VCaP (cell line): ENCODE measurements around the gene OLIG1.

Source experiments
- H3K27ac ChIP-seq: fragments of 450-650 bp; 2 replicates; pipeline ENCODE4 v1.5.1; 2017
- CTCF ChIP-seq: fragments of 450-650 bp; conservative IDR thresholded peaks from 2 replicates; pipeline ENCODE4 v1.5.1; 2017; ENCODE audit warnings: mild to moderate bottlenecking, moderate library complexity

Gene OLIG1

GRCh38 chr21:33112681-33113080 is 42.7 kb downstream of the OLIG1 start:
- no peak for TF ChIP-seq CTCF

GRCh38 chr21:33113131-33113530 is 43.2 kb downstream of the OLIG1 start:
- TF ChIP-seq CTCF, result no peak
- no peak overlapping the region for H3K27ac ChIP-seq

More at GRCh38 chr21:33112681-33113080, 42.7 kb downstream of the OLIG1 start:
- H3K27ac ChIP-seq, result no peak overlapping the region

GRCh38 chr21:33114276-33114675 is 44.3 kb downstream of the OLIG1 start:
- no peak overlapping the region for H3K27ac ChIP-seq
- TF ChIP-seq CTCF, result no peak

GRCh38 chr21:33115631-33116510 is 45.9 kb downstream of the OLIG1 start:
- TF ChIP-seq CTCF, result no peak
- H3K27ac ChIP-seq, result no peak overlapping the region

GRCh38 chr21:33116676-33117075 is 46.7 kb downstream of the OLIG1 start:
- TF ChIP-seq CTCF, result no peak
- no peak overlapping the region for H3K27ac ChIP-seq

- no peak for TF ChIP-seq CTCF
- no peak overlapping the region for H3K27ac ChIP-seq
These were observed 47.4 kb downstream of the OLIG1 start for GRCh38 chr21:33117101-33117888.
